SK-N-SH (cell line): ENCODE results near the gene ITSN1.

Experiments used
- EP300 ChIP-seq, 2 experiments: IDR thresholded peaks; 2 replicates each; pipeline versions ENCODE4 v1.4.0 to v1.6.1; 2012; ENCODE audit warnings: borderline replicate concordance in 1 of 2, low read depth in 1 of 2, low read length in 1 of 2
- JUND ChIP-seq: IDR thresholded peaks from 2 replicates; pipeline ENCODE4 v1.4.0; 2012
- SIN3A ChIP-seq: IDR thresholded peaks from 2 replicates; pipeline ENCODE4 v1.6.1; 2012; ENCODE audit warnings: low read depth, mild to moderate bottlenecking, low read length, moderate library complexity, borderline replicate concordance
- TF ChIP-seq, protein P1 (sequence below): fragments of 200-600 bp; sonication (generic); IDR thresholded peaks from 2 replicates; pipeline ENCODE4 v1.6.1; 2017; ENCODE audit warnings: antibody characterized with exemption, mild to moderate bottlenecking, moderate library complexity

DNA sequence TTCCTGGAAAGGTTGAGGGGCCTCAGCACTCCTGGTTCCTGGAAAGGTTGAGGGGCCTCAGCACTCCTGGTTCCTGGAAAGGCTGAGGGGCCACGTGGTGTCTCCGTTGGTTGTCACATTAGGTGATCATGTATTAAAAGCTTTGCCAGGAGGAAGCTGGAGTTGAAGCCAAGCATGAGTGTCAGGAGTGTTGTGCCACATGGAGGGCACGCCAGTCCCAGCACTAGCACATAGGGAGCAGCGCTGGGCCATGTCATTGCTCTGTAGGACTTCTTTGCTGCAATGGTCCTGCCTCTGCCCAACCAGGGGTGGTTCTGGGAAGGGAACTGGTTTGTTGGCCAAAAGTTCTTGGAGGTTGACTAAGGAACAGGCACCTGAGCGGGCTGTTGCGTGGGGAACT is 260.0 kb downstream of the ITSN1 start:
- no peak for TF ChIP-seq JUND
- no peak for TF ChIP-seq SIN3A
- no peak for TF ChIP-seq EP300 (IDR thresholded peaks at IDR 0.05; ENCODE audit: borderline replicate concordance in 1 of 2, low read depth in 1 of 2, low read length in 1 of 2)
- TF ChIP-seq, protein P1, sequence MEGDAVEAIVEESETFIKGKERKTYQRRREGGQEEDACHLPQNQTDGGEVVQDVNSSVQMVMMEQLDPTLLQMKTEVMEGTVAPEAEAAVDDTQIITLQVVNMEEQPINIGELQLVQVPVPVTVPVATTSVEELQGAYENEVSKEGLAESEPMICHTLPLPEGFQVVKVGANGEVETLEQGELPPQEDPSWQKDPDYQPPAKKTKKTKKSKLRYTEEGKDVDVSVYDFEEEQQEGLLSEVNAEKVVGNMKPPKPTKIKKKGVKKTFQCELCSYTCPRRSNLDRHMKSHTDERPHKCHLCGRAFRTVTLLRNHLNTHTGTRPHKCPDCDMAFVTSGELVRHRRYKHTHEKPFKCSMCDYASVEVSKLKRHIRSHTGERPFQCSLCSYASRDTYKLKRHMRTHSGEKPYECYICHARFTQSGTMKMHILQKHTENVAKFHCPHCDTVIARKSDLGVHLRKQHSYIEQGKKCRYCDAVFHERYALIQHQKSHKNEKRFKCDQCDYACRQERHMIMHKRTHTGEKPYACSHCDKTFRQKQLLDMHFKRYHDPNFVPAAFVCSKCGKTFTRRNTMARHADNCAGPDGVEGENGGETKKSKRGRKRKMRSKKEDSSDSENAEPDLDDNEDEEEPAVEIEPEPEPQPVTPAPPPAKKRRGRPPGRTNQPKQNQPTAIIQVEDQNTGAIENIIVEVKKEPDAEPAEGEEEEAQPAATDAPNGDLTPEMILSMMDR, result no peak
